Stimulated activated CD4-positive, alpha-beta T cell treated with anti-CD3 and anti-CD28 coated beads, Interleukin-12 subunit alpha, Interleukin-12 subunit beta, amount 100 ng/mL, for 24 hours (primary cell): Measurements from ENCODE around the gene ACSL5.

Source experiments
- DNase-seq, 2 experiments: peaks; one replicate each; pipeline ENCODE4 v3.0.0-alpha.2; 2020; ENCODE audit warnings: low read depth in 2 of 2

Gene ACSL5

GRCh38 chr10:112407696-112408095 is 33.8 kb downstream of the ACSL5 start:
- DNase-seq: no peak

- no peak for DNase-seq
These were observed 35.4 kb downstream of the ACSL5 start for GRCh38 chr10:112409299-112409698.

- DNase-seq: no peak
These were observed 35.8 kb downstream of the ACSL5 start for GRCh38 chr10:112409755-112410154.

GRCh38 chr10:112412696-112413095 is 38.8 kb downstream of the ACSL5 start:
- no peak for DNase-seq

- DNase-seq: no peak
These were observed 47.8 kb downstream of the ACSL5 start for GRCh38 chr10:112421731-112422130.

- no peak for DNase-seq
These were observed 50.7 kb downstream of the ACSL5 start for GRCh38 chr10:112424651-112425050.

GRCh38 chr10:112426111-112426510 is 52.2 kb downstream of the ACSL5 start:
- DNase-seq: no peak

- DNase-seq: no peak
These were observed 55.2 kb downstream of the ACSL5 start for GRCh38 chr10:112429147-112429546.

- DNase-seq: no peak
These were observed 55.8 kb downstream of the ACSL5 start for GRCh38 chr10:112429654-112430230.

- no peak for DNase-seq
These were observed 59.2 kb downstream of the ACSL5 start for GRCh38 chr10:112433136-112433535.

GRCh38 chr10:112434988-112435619 is 61.2 kb downstream of the ACSL5 start:
- DNase-seq: no peak

- DNase-seq: no peak
These were observed 64.4 kb downstream of the ACSL5 start for GRCh38 chr10:112438356-112438755.

GRCh38 chr10:112441520-112441919 is 67.6 kb downstream of the ACSL5 start:
- no peak for DNase-seq

- no peak for DNase-seq
These were observed 68.1 kb downstream of the ACSL5 start for GRCh38 chr10:112442063-112442462.

- no peak for DNase-seq
These were observed 72.3 kb downstream of the ACSL5 start for GRCh38 chr10:112446055-112446854.

GRCh38 chr10:112446855-112447619 is 73.1 kb downstream of the ACSL5 start, which contains the start of the genes VTI1A and ZDHHC6:
Gene VTI1A (plus strand): TSS chr10:112447215. CDS start chr10:112447374, 159 bp downstream.
Gene ZDHHC6 (minus strand): TSS chr10:112446914. CDS start chr10:112445436, 1,478 bp downstream.
- DNase-seq: peak; percentile 74 to 76

- no peak for DNase-seq
These were observed 73.7 kb downstream of the ACSL5 start for GRCh38 chr10:112447620-112447928.

- no peak for DNase-seq
These were observed 75.0 kb downstream of the ACSL5 start for GRCh38 chr10:112448888-112449287.

GRCh38 chr10:112454910-112455779 is 81.2 kb downstream of the ACSL5 start:
- no peak for DNase-seq

- no peak for DNase-seq
These were observed 82.6 kb downstream of the ACSL5 start for GRCh38 chr10:112456533-112456932.

GRCh38 chr10:112460366-112460765 is 86.5 kb downstream of the ACSL5 start:
- DNase-seq: no peak
